Measurements from ENCODE around the gene NKAIN1.
"Not testable (repeated sequence)": the region's sequence is repeated elsewhere in the genome, so short reads cannot be mapped to it uniquely, and the experiment has no call there.

The NKAIN1 gene

GRCh38 chr1:31231802-31232201 is 7.9 kb downstream of the NKAIN1 start:
- DNase-seq, result no peak

- DNase-seq, result no peak
These were observed 9.3 kb downstream of the NKAIN1 start for GRCh38 chr1:31230378-31230777.

GRCh38 chr1:31228986-31229385 is 10.7 kb downstream of the NKAIN1 start:
- DNase-seq, result no peak

GRCh38 chr1:31227891-31228568 is 11.7 kb downstream of the NKAIN1 start:
- no peak for DNase-seq

- DNase-seq, result no peak
These were observed 15.6 kb downstream of the NKAIN1 start for GRCh38 chr1:31224068-31224467.

GRCh38 chr1:31222176-31222575 is 17.5 kb downstream of the NKAIN1 start:
- DNase-seq, result no peak

- DNase-seq, result no peak
These were observed 18.6 kb downstream of the NKAIN1 start for GRCh38 chr1:31221072-31221471.

- no peak for DNase-seq
These were observed 20.2 kb downstream of the NKAIN1 start for GRCh38 chr1:31219489-31219888.

- DNase-seq, result no peak
These were observed 21.0 kb downstream of the NKAIN1 start for GRCh38 chr1:31218705-31219104.

- no peak for DNase-seq
These were observed 23.7 kb downstream of the NKAIN1 start for GRCh38 chr1:31216016-31216415.

GRCh38 chr1:31215065-31215570 is 24.6 kb downstream of the NKAIN1 start:
- no peak for DNase-seq

- DNase-seq, result no peak
These were observed 25.2 kb downstream of the NKAIN1 start for GRCh38 chr1:31214316-31215064.

GRCh38 chr1:31208361-31208945 is 31.2 kb downstream of the NKAIN1 start:
- no peak for DNase-seq

GRCh38 chr1:31207569-31207968 is 32.1 kb downstream of the NKAIN1 start:
- no peak for DNase-seq

GRCh38 chr1:31207046-31207445 is 32.6 kb downstream of the NKAIN1 start:
- DNase-seq, result no peak

GRCh38 chr1:31203215-31203614 is 36.5 kb downstream of the NKAIN1 start:
- DNase-seq, result no peak

GRCh38 chr1:31201931-31202360 is 37.7 kb downstream of the NKAIN1 start:
- DNase-seq, result no peak

- no peak for DNase-seq
These were observed 39.7 kb downstream of the NKAIN1 start for GRCh38 chr1:31199949-31200348.

- no peak for DNase-seq
These were observed 40.4 kb downstream of the NKAIN1 start for GRCh38 chr1:31199236-31199790.

GRCh38 chr1:31198600-31198999 is 41.1 kb downstream of the NKAIN1 start:
- no peak for DNase-seq

- no peak for DNase-seq
These were observed 41.5 kb downstream of the NKAIN1 start for GRCh38 chr1:31198150-31198549.

GRCh38 chr1:31196685-31197084 is 43.0 kb downstream of the NKAIN1 start:
- DNase-seq, result no peak

- DNase-seq, result not testable (repeated sequence)
These were observed 44.4 kb downstream of the NKAIN1 start for GRCh38 chr1:31195267-31195666.

- DNase-seq, result no peak
These were observed 46.0 kb downstream of the NKAIN1 start for GRCh38 chr1:31193729-31194128.

All from activated CD4-positive, alpha-beta T cell treated with anti-CD3 and anti-CD28 coated beads, Interleukin-2, amount 50 U/mL, for 48 hours (primary cell).